Measurements from ENCODE around the gene CTAG1A. TPM values are rescaled to one million over a fixed set of nuclear protein-coding genes. Genes with fewer than 3 reads are reported as not detected.
A peak's percentile ranks its signal among the peaks of the same experiment; 100 is the strongest.
"Not testable (repeated sequence)": the region's sequence is repeated elsewhere in the genome, so short reads cannot be mapped to it uniquely, and the experiment has no call there.

Gene CTAG1A
- not detected for total RNA-seq

DNA sequence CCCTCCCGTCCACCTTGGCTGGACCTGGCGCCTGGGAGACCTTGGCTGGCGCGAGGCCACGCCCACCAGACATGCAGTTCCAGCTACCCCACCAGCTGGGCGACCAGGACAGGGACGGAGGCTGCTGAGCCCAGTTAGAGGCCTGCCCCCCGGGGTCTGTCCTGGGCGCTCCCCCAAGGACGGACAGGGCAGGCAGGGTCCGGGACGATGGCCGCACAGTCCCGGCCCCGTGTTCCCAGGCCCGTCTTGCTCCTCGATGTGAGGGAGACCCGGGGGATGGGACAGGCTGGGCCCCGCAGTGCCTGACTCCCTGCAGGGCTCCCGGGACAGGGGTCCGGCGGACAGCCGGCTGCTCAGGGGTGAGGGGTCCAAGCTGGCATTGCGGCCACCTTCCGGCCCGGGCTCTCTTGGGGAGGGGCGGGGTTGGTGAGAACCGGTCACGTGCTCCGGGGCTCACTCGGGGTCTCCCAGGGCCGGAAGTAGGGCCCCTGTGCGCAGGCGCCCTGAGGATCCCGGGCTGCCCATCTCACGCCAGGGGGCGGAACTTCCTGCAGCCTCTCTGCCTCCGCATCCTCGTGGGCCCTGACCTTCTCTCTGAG lies at the start of gene CTAG1A:
TSS of gene CTAG1A (plus strand) at position 549 of the 599 bp plus-strand sequence. CDS start 74 bp downstream, outside the sequence.
- CTCF ChIA-PET; POLR2A ChIA-PET; H3K4me3 Mint-ChIP-seq; H3K9me3 Mint-ChIP-seq; H3K27ac Mint-ChIP-seq; H3K4me1 Mint-ChIP-seq; H3K36me3 Mint-ChIP-seq (ENCODE audit: low read depth); H3K27me3 Mint-ChIP-seq; DNase-seq: not testable (repeated sequence)

DNA sequence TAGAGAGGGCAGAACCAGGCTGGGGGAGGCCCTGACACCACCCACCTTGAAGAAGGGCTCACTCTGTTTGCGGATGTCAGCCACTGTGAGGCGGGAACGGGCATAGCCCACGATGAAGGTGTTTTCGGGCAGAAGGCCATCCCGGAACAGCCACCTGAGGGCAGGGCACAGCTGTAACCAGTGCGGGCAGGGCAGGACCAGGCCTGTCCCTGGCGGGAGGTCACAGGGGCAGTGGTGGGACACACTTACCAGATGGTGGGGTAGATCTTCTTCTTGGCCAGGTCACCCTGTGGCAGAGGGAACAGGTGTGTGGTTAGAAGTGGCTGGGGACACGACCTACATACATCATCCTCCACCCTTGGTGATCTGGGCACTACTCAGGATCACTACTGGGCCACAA lies 49.0 kb upstream of the CTAG1A start:
- no peak for DNase-seq
- CTCF ChIA-PET: interaction anchor here (0.7 kb wide), 1 partner anchor 124 kb away, joined by 3 read pairs; no protein-coding TSS in a partner anchor
- Mint-ChIP-seq H3K9me3 (no peaks in the 10 kb centered on the region), H3K27me3 (no peaks in the 10 kb centered on the region), H3K27ac (no peak overlapping the region), H3K4me1 (peaks cover 16% of the 10 kb centered on the region), H3K36me3 (ENCODE audit: low read depth) (peaks cover 19% of the 10 kb centered on the region), H3K4me3 (no peak overlapping the region)
- POLR2A ChIA-PET: interaction anchor here (1.4 kb wide), 1 partner anchor 137 kb away, joined by 3 read pairs; no protein-coding TSS in a partner anchor

DNA sequence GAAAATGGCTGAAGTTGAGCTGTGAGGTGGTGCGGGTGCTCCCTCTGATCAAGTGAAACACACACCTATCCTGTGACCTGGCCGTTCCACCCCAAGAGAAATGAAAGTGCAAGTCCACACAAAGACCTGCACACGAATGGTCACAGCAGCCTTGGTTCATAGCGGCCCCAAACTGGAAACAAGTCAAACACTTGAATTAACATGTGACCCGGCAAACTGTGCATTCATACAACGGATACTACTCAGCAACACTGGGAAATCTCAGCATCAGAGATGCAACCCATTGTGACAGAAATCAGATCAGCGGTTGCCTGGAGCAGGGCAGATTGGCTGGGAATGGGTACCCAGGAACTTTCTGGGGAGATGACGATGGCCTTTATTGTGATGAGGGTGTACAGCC lies 45.9 kb upstream of the CTAG1A start:
- Mint-ChIP-seq H3K27me3 (no peaks in the 10 kb centered on the region), H3K9me3 (no peaks in the 10 kb centered on the region), H3K36me3 (ENCODE audit: low read depth) (peaks cover 11% of the 10 kb centered on the region), H3K4me1 (peaks cover 36% of the 10 kb centered on the region), H3K27ac (peak overlapping the region; percentile 13), H3K4me3 (no peak overlapping the region)
- POLR2A ChIA-PET: no interaction called here
- DNase-seq: no peak
- CTCF ChIA-PET: no interaction called here

- DNase-seq, H3K9me3 Mint-ChIP-seq, H3K27ac Mint-ChIP-seq, H3K4me3 Mint-ChIP-seq, POLR2A ChIA-PET, H3K27me3 Mint-ChIP-seq: not testable (repeated sequence)
- CTCF ChIA-PET: interaction anchor here (1.7 kb wide), 1 partner anchor 13 kb away, joined by 4 read pairs; no protein-coding TSS in a partner anchor
- Mint-ChIP-seq H3K4me1 (peaks cover 39% of the 10 kb centered on the region), H3K36me3 (ENCODE audit: low read depth) (peaks cover 11% of the 10 kb centered on the region)
These were observed 44.6 kb upstream of the CTAG1A start for GRCh38 chrX:154540365-154540764.

- H3K4me3 Mint-ChIP-seq: no peak overlapping the region
- H3K36me3 Mint-ChIP-seq (ENCODE audit: low read depth): peaks cover 13% of the 10 kb centered on the region
- CTCF ChIA-PET: interaction anchor here (1.7 kb wide), 1 partner anchor 14 kb away, joined by 4 read pairs; no protein-coding TSS in a partner anchor
- DNase-seq: no peak
- POLR2A ChIA-PET: interaction anchor here (0.6 to 1.1 kb wide), 2 partner anchors 38 to 180 kb away, joined by 3 read pairs; no protein-coding TSS in a partner anchor
- no peaks in the 10 kb centered on the region for H3K9me3 Mint-ChIP-seq
- H3K27ac Mint-ChIP-seq: no peak overlapping the region
- H3K27me3 Mint-ChIP-seq: no peaks in the 10 kb centered on the region
- H3K4me1 Mint-ChIP-seq: peaks cover 43% of the 10 kb centered on the region
These were observed 43.9 kb upstream of the CTAG1A start for GRCh38 chrX:154540897-154541535.

- peaks cover 14% of the 10 kb centered on the region for H3K36me3 Mint-ChIP-seq (ENCODE audit: low read depth)
- peaks cover 46% of the 10 kb centered on the region for H3K4me1 Mint-ChIP-seq
- no peaks in the 10 kb centered on the region for H3K27me3 Mint-ChIP-seq
- H3K27ac Mint-ChIP-seq: no peak overlapping the region
- no peak for DNase-seq
- CTCF ChIA-PET: interaction anchor here (1.7 kb wide), 1 partner anchor 15 kb away, joined by 4 read pairs; no protein-coding TSS in a partner anchor
- no peak overlapping the region for H3K4me3 Mint-ChIP-seq
- H3K9me3 Mint-ChIP-seq: no peaks in the 10 kb centered on the region
- POLR2A ChIA-PET: interaction anchor here (0.6 to 1.2 kb wide), 4 partner anchors 25 to 181 kb away, joined by 3 to 4 read pairs (median 3); partner anchors contain the start of gene FAM3A
These were observed 43.4 kb upstream of the CTAG1A start for GRCh38 chrX:154541589-154541895.

DNA sequence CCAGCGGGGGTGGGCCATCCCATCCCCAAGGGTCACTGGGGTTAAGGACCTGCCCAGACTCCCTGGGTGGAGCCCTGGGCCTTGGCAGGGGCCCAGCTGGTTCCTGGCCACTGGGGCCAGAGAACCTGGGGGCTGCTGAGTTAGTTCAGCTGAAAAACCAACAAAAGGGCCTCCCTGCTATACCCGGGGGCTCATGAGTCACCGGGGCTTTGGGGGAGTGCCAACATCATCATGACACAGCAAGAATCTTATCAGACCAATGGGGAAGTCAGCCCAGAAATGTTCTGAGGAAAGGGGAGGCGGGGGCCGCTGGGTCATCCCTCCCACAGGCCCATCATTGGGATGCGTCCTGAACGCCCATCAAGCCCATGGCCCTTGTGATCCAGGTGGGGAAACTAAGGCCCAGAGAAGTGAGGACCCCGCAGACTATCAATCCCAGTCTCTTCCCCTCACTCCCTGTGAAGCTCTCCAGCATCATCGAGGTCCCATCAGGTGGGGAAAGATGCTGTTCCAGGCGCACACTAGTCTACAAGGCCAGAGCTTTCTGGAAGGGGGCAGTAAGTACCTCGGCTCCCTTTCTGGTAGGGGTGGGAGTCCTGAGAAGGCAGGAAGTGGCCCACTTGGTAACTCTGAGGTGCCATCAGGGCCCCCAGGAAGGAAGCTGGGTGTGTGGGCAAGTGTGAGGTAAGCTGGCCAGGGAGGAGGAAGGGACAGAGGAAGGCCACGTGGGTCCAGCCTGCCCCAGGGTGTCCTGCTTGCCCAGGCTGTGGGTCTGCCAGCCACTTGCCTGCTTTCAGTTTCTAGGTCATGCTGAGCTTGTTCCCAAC lies 42.8 kb upstream of the CTAG1A start:
- H3K4me3 Mint-ChIP-seq: peak overlapping the region; percentile 30
- peaks cover 14% of the 10 kb centered on the region for H3K36me3 Mint-ChIP-seq (ENCODE audit: low read depth)
- no peaks in the 10 kb centered on the region for H3K27me3 Mint-ChIP-seq
- no peaks in the 10 kb centered on the region for H3K9me3 Mint-ChIP-seq
- H3K27ac Mint-ChIP-seq: peak overlapping the region; percentile 79
- peaks cover 46% of the 10 kb centered on the region for H3K4me1 Mint-ChIP-seq
- ChIA-PET POLR2A (interaction anchor here (0.8 to 1.2 kb wide), 6 partner anchors 15 to 169 kb away, joined by 3 to 4 read pairs (median 4); partner anchors contain the start of genes FAM3A and TAFAZZIN), CTCF (interaction anchor here (0.6 to 1.7 kb wide), 3 partner anchors 9 to 18 kb away, joined by 3 to 4 read pairs (median 4); no protein-coding TSS in a partner anchor)
- peak; percentile 19 for DNase-seq

DNA sequence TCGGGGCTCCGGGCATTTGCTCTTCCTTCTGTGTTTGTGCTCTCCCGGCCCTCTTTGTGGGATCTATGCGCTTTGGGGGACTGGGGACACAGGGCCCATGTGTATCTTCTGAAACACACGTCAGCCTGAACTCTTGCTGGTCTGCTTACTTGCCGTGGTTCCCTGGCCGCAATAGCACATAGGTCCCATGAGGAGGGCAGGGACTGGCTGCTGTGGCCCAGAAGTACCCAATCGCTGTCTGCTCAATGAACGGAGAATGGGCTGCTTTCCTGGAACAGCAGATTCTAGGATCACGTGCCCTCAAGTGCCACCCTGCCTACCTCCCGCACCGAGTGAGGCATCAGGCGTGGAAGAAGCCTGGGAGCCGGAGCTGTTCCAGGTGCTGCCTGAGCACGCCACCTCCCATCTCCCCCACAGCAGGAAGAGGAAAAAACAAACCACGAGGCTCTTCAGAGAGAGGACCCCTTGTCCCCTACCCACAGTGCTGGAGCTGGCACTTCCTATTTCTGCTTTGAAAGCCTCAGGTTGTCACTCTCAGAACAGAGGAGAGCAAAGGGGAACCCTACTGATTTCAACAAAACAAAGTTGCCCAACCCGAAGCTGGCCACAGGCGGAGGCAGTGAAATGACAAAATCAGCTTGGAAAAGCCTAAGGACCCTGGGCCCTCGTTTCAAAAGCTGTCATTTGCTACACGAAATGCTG lies 42.1 kb upstream of the CTAG1A start:
- H3K4me3 Mint-ChIP-seq: peak overlapping the region; percentile 49
- DNase-seq: no peak

DNA sequence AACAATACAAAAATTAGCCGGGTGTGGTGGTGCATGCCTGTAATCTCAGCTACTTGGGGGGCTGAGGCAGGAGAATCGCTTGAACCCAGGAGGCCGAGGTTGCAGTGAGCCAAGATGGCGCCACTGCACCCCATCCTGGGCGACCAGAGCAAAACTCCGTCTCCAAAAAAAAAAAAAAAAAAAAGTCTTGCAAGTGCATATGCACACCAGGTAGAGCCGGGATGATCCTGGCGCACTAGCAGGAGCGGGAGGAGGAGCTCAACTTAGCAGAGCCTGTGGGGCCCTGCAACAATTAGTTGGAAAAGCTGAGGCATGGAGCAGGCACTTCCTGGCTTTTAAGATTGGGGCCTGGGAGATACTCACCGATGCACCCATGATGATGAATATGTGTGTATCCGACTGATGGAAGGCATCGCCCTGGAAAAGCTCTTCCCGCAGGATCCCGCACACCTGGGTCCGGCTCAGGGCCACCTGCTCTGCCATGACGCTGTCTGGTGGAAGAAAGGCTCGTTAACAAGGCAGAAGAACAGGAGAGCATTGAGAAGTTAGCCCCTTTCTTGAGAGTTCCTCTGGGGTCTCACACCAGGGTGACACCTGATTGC lies 39.2 kb upstream of the CTAG1A start:
- Mint-ChIP-seq H3K4me1 (peaks cover 53% of the 10 kb centered on the region), H3K27ac (peak overlapping the region; percentile 52), H3K9me3 (no peaks in the 10 kb centered on the region), H3K36me3 (ENCODE audit: low read depth) (peaks cover 25% of the 10 kb centered on the region), H3K4me3 (peak overlapping the region; percentile 64), H3K27me3 (no peaks in the 10 kb centered on the region)
- POLR2A ChIA-PET: interaction anchor here (3.9 kb wide), 1 partner anchor 148 kb away, joined by 14 read pairs; the partner anchor contains the start of gene RPL10
- DNase-seq: no peak
- CTCF ChIA-PET: no interaction called here

More for the DNA sequence above, 42.1 kb upstream of the CTAG1A start:
- Mint-ChIP-seq H3K9me3 (no peaks in the 10 kb centered on the region), H3K27ac (peak overlapping the region; percentile 79), H3K4me1 (peaks cover 44% of the 10 kb centered on the region), H3K36me3 (ENCODE audit: low read depth) (peaks cover 15% of the 10 kb centered on the region), H3K27me3 (no peaks in the 10 kb centered on the region)
- ChIA-PET CTCF (interaction anchor here (0.6 to 1.5 kb wide), 4 partner anchors 9 to 205 kb away, joined by 3 to 5 read pairs (median 4); no protein-coding TSS in a partner anchor), POLR2A (interaction anchor here (0.8 to 1.2 kb wide), 5 partner anchors 16 to 172 kb away, joined by 3 to 4 read pairs (median 3); partner anchors contain the start of genes FAM3A and TAFAZZIN)

- peaks cover 29% of the 10 kb centered on the region for H3K36me3 Mint-ChIP-seq (ENCODE audit: low read depth)
- peaks cover 56% of the 10 kb centered on the region for H3K4me1 Mint-ChIP-seq
- no peaks in the 10 kb centered on the region for H3K9me3 Mint-ChIP-seq
- peak within 1 kb of the TSS; percentile 90 for H3K4me3 Mint-ChIP-seq
- H3K27me3 Mint-ChIP-seq: no peaks in the 10 kb centered on the region
- H3K27ac Mint-ChIP-seq: peak within 1 kb of the TSS; percentile 87
- ChIA-PET POLR2A (interaction anchor here (0.9 to 3.9 kb wide), 6 partner anchors 56 to 619 kb away, joined by 3 to 14 read pairs (median 5); partner anchors contain the start of genes RPL10 and SLC10A3), CTCF (no interaction called here)
- peak; percentile 85 for DNase-seq
These were observed 38.3 kb upstream of the CTAG1A start, which contains the start of gene G6PD for GRCh38 chrX:154546354-154547244. TSS of gene G6PD (minus strand) at chrX:154546846. CDS start at chrX:154546155, 691 bp downstream.
